ENCODE measurements around the gene APMAP.

DNA sequence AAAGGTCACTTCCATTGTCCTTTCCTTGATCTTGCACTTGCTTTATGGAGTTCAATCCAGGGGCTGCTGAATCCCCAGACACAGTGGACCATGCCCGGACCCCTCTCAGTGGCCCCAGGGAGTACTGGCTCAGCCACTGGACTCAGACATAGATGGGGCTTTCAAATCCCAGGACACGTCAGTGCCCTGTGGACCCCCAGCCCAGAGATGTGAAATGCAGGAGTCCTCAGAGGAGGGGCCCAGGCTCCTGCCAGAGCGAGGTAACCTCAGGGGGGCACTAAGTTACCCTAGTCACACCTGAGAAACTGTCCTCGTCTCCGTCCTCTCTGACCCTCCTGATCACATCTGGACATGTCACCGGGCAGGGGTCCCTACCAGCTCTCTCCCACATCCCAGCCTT lies 18.7 kb upstream of the APMAP start:
- no peak for TF ChIP-seq EZH2 (IDR thresholded peaks at IDR 0.05; ENCODE audit: borderline replicate concordance, low read length)
- TF ChIP-seq, protein P1, sequence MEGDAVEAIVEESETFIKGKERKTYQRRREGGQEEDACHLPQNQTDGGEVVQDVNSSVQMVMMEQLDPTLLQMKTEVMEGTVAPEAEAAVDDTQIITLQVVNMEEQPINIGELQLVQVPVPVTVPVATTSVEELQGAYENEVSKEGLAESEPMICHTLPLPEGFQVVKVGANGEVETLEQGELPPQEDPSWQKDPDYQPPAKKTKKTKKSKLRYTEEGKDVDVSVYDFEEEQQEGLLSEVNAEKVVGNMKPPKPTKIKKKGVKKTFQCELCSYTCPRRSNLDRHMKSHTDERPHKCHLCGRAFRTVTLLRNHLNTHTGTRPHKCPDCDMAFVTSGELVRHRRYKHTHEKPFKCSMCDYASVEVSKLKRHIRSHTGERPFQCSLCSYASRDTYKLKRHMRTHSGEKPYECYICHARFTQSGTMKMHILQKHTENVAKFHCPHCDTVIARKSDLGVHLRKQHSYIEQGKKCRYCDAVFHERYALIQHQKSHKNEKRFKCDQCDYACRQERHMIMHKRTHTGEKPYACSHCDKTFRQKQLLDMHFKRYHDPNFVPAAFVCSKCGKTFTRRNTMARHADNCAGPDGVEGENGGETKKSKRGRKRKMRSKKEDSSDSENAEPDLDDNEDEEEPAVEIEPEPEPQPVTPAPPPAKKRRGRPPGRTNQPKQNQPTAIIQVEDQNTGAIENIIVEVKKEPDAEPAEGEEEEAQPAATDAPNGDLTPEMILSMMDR (IDR thresholded peaks at IDR 0.05; ENCODE audit: low read length) = no peak

Measured in OCI-LY1 (cell line).